Colonic mucosa (tissue), 4 donors: Measurements from ENCODE around the gene GRK5. TPM values are rescaled to one million over a fixed set of nuclear protein-coding genes. Genes with fewer than 3 reads are reported as not detected.
A peak's percentile ranks its signal among the peaks of the same experiment; 100 is the strongest.

Source experiments
- DNase-seq: peaks from one replicate; pipeline ENCODE4 v3.0.0-alpha.2; 2020
- H3K27ac ChIP-seq: fragments of 200-600 bp; one replicate; pipeline ENCODE4 v1.8.0; 2021
- H3K27me3 ChIP-seq: fragments of 200-600 bp; one replicate; pipeline ENCODE4 v1.8.0; 2021
- H3K36me3 ChIP-seq: fragments of 200-600 bp; one replicate; pipeline ENCODE4 v1.8.0; 2021
- H3K4me1 ChIP-seq: fragments of 200-600 bp; one replicate; pipeline ENCODE4 v1.8.0; 2021; ENCODE audit warnings: mild to moderate bottlenecking
- H3K4me3 ChIP-seq: fragments of 200-600 bp; one replicate; pipeline ENCODE4 v1.8.0; 2021
- H3K9ac ChIP-seq, 2 donors: one replicate each; pipeline ENCODE4 v1.7.0; 2013; ENCODE audit warnings: control low read depth in 2 of 2, low read depth in 2 of 2, low read length in 2 of 2
- H3K9me3 ChIP-seq: fragments of 200-600 bp; one replicate; pipeline ENCODE4 v1.8.0; 2021
- intact Hi-C: fragments of 100-400 bp; cut with DNase I; formaldehyde crosslinking; loops from one replicate; pipeline ENCODE4 v1.14.1; 2022
- total RNA-seq, 2 donors: library from RNA; stranded (reverse); fragmentation: NEBNext Ultra II Directional in 1 of 2; extraction: Animal tissue kit (Norgen Biotek cat#: 25700) in 1 of 2; gene quantifications; one replicate each; pipeline ENCODE4 v1.2.1, GENCODE V29; 2021
- TF ChIP-seq, protein P1 (sequence below): fragments of 200-600 bp; IDR thresholded peaks from one replicate; pipeline ENCODE4 v1.8.0; 2022; ENCODE audit warnings: antibody characterized with exemption, mild to moderate bottlenecking
- donor health status: healthy.
- donor health status: DM: no; HTN: no; CAD: no.
- donor health status: DM: no; HTN: no; CAD: no.

The GRK5 gene
- total RNA-seq, 2 donors from 2014 or later = 4.6 to 12.7 TPM

DNA sequence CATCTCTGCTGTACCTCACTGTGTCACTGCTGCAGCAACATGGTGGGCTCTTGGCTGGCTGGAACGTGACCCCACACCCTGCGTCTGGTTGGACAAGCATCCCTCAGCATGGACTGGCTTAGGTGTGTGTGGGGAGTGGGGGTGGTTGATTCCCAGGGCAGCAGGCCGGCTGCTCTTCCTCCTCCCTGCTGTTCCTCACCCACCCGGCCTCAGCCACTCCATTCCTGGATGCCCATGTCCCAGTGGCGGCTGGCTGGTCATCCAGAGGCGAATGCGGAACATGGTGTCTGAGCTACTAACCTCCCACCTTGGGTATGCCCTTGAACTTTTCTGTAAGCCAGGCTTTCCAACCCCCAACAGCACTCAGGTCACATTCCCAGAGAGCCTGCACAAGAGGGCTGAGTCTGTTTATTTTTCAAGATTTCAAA is 81.2 kb downstream of the GRK5 start:
- no peaks in the 10 kb centered on the region for H3K9me3 ChIP-seq
- no peak overlapping the region for H3K9ac ChIP-seq
- DNase-seq = no peak
- H3K27me3 ChIP-seq = no peaks in the 10 kb centered on the region
- intact Hi-C loops = no loop called here
- no peak overlapping the region for H3K4me3 ChIP-seq
- TF ChIP-seq, protein P1, sequence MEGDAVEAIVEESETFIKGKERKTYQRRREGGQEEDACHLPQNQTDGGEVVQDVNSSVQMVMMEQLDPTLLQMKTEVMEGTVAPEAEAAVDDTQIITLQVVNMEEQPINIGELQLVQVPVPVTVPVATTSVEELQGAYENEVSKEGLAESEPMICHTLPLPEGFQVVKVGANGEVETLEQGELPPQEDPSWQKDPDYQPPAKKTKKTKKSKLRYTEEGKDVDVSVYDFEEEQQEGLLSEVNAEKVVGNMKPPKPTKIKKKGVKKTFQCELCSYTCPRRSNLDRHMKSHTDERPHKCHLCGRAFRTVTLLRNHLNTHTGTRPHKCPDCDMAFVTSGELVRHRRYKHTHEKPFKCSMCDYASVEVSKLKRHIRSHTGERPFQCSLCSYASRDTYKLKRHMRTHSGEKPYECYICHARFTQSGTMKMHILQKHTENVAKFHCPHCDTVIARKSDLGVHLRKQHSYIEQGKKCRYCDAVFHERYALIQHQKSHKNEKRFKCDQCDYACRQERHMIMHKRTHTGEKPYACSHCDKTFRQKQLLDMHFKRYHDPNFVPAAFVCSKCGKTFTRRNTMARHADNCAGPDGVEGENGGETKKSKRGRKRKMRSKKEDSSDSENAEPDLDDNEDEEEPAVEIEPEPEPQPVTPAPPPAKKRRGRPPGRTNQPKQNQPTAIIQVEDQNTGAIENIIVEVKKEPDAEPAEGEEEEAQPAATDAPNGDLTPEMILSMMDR = no peak
- no peaks in the 10 kb centered on the region for H3K4me1 ChIP-seq
- peak overlapping the region; percentile 31 for H3K27ac ChIP-seq
- H3K36me3 ChIP-seq = no peaks in the 10 kb centered on the region

DNA sequence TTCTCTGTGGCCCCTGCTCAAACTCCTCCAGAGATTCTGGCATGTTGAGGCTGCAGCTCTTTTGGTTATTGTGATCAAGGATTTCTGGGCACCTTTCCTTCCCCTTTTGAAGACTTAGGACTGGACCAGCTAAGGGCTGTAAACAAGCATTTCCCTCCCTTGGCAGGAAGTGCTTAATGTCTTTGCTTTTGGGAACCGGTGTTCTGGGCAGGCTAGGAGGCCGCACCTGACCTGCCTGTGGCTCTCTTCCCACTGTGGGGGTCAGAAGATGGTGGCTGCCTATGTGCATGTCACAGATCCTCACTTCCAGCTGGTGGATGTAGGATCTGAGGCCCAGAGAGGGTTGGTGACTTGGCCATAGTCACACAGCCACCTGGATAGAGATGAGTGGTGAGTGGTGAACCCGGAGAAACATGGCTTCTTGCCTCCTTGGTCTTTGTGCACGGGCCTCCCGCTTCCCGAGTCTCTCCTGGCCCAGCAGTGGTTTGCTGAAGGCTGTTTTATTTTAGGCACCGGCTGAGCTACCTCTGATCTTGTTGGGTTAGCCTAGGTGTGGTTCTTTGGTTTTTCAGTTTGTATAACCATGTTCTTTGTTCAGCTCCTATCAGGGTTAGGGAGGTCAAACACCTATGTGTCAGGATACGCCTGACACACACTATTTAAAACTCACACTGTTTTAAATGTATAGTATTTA is 82.0 kb downstream of the GRK5 start:
- no peaks in the 10 kb centered on the region for H3K4me1 ChIP-seq
- no peak for DNase-seq

DNA sequence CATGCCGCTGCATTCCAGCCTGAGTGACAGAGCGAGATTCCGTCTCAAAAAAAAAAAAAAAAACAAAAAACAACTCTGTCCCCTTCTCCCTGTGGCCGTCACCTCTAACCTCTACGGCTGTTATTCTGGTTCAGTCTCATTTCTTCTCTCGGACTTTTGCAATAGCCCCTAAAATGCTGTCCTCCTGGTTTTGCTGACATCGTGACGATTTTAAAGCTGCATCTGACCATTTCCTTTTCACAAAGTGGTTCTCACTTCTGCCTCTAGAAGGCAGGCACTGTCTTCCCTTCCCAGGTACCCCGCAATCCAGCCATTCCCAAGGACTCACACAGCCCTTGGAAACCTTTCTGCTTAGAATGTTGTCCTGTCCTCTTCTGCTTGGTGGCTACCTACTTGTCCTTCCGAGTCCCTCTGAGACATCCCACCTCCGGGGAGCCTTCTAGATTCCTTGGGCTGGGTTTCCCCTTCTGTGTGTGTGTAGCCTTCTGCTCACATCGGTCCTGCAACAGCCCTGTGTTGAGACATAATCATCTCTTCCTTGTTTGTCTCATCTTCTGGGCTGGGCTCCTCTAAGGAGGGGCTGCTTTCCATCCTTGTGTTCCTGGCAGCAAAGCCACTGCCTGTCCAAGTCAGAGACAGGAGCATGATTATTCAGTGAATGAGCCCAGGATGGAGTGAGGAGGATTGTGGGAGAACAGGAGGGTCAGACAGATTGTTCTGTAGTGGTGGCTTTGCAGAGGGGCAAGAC is 83.1 kb downstream of the GRK5 start:
- no peak for DNase-seq
- intact Hi-C loops = no loop called here
- no peak overlapping the region for H3K4me3 ChIP-seq
- no peak overlapping the region for H3K27ac ChIP-seq
- no peak overlapping the region for H3K9ac ChIP-seq
- H3K4me1 ChIP-seq = no peaks in the 10 kb centered on the region
- H3K9me3 ChIP-seq = no peaks in the 10 kb centered on the region
- H3K27me3 ChIP-seq = no peaks in the 10 kb centered on the region
- TF ChIP-seq, protein P1 = no peak
- no peaks in the 10 kb centered on the region for H3K36me3 ChIP-seq

More for the DNA sequence above, 82.0 kb downstream of the GRK5 start:
- Histone ChIP-seq H3K9ac (no peak overlapping the region), H3K4me3 (no peak overlapping the region), H3K27me3 (no peaks in the 10 kb centered on the region), H3K27ac (peak overlapping the region; percentile 31), H3K36me3 (no peaks in the 10 kb centered on the region), H3K9me3 (no peaks in the 10 kb centered on the region)
- TF ChIP-seq, protein P1 = no peak
- intact Hi-C loops = no loop called here

DNA sequence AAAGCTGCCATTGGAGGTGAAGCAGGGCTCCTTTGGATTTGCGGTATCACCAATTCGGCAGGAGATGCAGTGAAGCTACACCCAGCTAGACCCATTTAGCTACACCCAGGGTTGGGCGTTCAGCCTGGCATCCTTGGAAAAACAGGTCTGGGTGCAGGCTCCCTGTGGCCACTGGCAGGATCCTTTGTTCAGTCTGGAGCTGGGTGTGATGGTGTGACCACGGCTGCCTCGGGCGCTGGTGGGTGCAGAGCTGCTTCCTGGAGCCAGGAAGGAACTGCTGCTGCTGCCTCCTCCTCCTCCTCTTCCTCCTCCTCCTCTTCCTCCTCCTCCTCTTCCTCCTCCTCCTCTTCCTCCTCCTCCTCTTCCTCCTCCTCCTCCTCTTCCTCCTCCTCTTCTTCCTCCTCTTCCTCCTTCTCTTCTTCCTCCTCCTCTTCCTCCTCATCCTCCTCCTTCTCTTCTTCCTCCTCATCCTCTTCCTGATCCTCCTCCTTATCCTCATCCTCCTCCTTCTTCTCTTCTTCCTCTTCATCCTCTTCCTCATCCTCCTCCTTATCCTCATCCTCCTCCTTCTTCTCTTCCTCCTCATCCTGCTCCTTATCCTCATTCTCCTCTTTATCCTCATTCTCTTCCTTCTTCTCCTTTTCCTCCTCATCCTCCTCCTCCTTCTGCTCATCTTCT is 84.0 kb downstream of the GRK5 start:
- Histone ChIP-seq H3K9me3 (no peaks in the 10 kb centered on the region), H3K36me3 (no peaks in the 10 kb centered on the region), H3K9ac (no peak overlapping the region), H3K27ac (no peak overlapping the region), H3K27me3 (no peaks in the 10 kb centered on the region), H3K4me1 (no peaks in the 10 kb centered on the region), H3K4me3 (no peak overlapping the region)
- intact Hi-C loops = no loop called here
- DNase-seq = no peak
- TF ChIP-seq, protein P1 = no peak

DNA sequence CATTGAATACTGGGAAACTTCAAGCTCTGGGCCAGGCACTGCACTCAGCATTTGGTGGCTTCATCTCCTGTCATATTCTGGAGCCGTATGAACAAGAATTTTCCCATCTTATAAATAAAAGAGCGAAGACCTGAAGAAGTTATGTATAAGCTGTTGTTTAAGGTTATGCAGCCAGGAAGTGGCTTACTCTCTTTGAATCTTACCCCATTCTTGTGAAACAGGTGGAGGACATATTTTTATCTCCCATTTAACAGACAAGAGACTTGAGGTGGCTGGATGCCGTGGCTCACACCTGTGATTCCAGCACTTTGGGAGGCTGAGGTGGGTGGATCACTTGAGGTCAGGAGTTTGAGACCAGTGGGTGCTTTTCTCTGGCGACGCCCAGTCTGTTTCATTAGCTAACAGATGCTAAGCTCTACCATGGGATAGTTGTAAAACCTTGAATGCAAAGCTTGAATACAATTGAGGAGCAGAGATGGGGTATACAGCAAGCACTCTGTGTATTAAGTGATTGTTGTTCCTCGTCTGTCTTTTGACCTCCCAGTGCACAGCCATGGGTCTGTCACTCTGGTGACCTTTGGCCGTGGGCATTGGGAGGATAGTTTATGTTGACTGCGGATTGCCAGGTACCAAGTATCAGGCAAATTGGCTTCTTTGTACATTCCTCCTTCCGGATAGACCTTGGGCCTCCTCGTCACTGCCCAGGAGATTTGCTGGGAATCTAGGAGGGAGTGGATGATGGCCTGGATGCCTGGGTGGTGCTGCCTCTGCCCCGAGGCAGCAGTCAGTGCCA is 85.8 kb downstream of the GRK5 start:
- no peaks in the 10 kb centered on the region for H3K9me3 ChIP-seq
- H3K4me1 ChIP-seq = no peaks in the 10 kb centered on the region
- H3K36me3 ChIP-seq = no peaks in the 10 kb centered on the region
- no peaks in the 10 kb centered on the region for H3K27me3 ChIP-seq
- no peak for DNase-seq
- no peak overlapping the region for H3K9ac ChIP-seq
- TF ChIP-seq, protein P1 = no peak
- intact Hi-C loops = no loop called here
- no peak overlapping the region for H3K4me3 ChIP-seq
- H3K27ac ChIP-seq = no peak overlapping the region
